Cardiac fibroblast (primary cell): Measurements from ENCODE around the gene MYOT.
A peak's percentile ranks its signal among the peaks of the same experiment; 100 is the strongest.
"Not testable (repeated sequence)": the region's sequence is repeated elsewhere in the genome, so short reads cannot be mapped to it uniquely, and the experiment has no call there.

Experiments used
- DNase-seq, 2 donors: peaks; one replicate each; pipeline versions ENCODE4 v3.0.0 to v3.0.0-alpha.2; 2010; ENCODE audit warnings: low read depth in 2 of 2
- H3K4me3 ChIP-seq, 2 donors: replicated peaks in 1 of 2; 1 replicate in 1 of 2; 2 replicates in 1 of 2; pipeline ENCODE4 v1.5.1; 2011; ENCODE audit warnings: low read depth in 2 of 2, low read length in 2 of 2, mild to moderate bottlenecking in 2 of 2, moderate library complexity in 1 of 2
- TF ChIP-seq, protein P1 (sequence below): IDR thresholded peaks from one replicate; pipeline ENCODE4 v1.5.1; 2011; ENCODE audit warnings: low read depth, mild to moderate bottlenecking, low read length, inconsistent platforms

The MYOT gene

GRCh38 chr5:137845472-137845871, 22.2 kb upstream of the MYOT start:
- TF ChIP-seq, protein P1, sequence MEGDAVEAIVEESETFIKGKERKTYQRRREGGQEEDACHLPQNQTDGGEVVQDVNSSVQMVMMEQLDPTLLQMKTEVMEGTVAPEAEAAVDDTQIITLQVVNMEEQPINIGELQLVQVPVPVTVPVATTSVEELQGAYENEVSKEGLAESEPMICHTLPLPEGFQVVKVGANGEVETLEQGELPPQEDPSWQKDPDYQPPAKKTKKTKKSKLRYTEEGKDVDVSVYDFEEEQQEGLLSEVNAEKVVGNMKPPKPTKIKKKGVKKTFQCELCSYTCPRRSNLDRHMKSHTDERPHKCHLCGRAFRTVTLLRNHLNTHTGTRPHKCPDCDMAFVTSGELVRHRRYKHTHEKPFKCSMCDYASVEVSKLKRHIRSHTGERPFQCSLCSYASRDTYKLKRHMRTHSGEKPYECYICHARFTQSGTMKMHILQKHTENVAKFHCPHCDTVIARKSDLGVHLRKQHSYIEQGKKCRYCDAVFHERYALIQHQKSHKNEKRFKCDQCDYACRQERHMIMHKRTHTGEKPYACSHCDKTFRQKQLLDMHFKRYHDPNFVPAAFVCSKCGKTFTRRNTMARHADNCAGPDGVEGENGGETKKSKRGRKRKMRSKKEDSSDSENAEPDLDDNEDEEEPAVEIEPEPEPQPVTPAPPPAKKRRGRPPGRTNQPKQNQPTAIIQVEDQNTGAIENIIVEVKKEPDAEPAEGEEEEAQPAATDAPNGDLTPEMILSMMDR: no peak
- DNase-seq: no peak
- no peak overlapping the region for H3K4me3 ChIP-seq

DNA sequence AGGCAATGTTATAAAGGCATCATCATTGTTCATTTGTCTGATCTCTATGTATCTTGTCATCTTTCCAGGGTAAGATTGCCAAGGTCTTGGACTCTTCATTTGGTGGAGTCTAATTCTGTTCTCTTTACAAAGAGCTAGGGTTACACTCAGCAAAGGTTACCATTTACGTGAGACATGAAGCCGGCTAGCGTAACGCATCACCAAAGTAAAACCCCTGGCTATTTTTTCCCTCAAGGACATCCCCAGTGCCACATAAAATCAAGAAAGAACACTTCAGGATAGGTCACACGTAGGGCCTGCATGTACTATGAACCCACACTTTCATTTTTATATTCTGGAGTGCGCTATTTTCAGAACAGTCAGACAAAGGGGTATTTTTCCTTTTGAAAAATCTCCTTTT, 20.0 kb upstream of the MYOT start:
- DNase-seq: no peak
- TF ChIP-seq, protein P1: no peak
- no peak overlapping the region for H3K4me3 ChIP-seq

DNA sequence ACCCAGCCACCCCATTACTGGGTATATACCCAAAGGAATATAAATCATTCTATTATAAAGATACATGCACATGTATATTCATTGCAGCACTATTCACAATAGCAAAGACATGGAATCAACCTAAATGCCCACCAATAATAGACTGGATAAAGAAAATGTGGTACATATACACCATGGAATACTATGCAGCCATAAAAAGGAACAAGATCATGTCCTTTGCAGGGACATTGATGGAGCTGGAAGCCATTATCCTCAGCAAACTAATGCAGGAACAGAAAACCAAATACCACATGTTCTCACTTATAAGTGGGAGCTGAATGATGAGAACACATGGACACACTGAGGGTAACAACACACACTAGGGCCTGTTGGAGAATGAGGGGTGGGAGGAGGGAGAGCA, 14.5 kb upstream of the MYOT start:
- H3K4me3 ChIP-seq, DNase-seq: not testable (repeated sequence)

DNA sequence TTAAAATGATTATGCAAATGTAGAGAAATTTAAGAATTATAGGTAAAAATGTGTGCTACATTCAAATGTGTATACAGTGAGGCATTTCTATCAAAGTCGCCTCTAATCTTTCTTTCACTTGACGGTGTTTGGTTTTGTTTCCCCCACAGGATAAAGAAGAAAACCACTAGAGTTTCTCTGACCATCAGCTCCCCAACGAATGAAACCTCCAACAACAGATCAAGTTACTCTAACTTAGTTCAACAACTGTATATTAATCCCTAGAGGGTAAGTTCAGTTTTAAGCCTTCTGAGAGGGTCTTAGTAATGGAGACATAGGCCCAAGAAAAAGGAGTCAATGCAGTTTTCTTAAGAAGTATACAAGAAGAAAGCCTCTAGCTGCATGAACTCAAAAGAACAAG, 11.5 kb upstream of the MYOT start:
- TF ChIP-seq, protein P1: no peak
- no peak for DNase-seq
- no peak overlapping the region for H3K4me3 ChIP-seq

- no peak overlapping the region for H3K4me3 ChIP-seq
- no peak for DNase-seq
- TF ChIP-seq, protein P1: no peak
Measured at GRCh38 chr5:137856916-137857862, 10.5 kb upstream of the MYOT start.

GRCh38 chr5:137858223-137858916, 9.3 kb upstream of the MYOT start:
- DNase-seq: peak; percentile 49 to 53
- TF ChIP-seq, protein P1: no peak
- no peak overlapping the region for H3K4me3 ChIP-seq

DNA sequence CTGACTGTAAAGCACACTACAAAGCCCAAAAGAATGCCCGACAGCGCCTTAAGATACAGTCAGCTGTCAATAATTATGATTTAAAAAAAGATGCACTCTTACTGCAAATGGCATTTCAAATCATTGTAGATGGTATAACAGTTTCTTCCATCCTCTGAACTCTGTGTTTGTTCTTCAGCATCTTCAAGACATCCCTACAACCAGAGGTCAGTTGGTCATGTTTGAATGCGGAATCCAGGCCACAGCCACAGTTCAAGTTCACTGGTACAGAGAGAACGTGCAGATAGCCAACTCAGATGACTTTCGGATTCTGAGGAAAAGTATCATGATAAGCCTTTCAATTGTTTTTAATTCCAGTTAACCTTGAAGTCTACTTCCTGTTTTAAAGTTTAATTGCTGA, 8.7 kb upstream of the MYOT start:
- no peak overlapping the region for H3K4me3 ChIP-seq
- TF ChIP-seq, protein P1: no peak

More for the DNA sequence above, 8.7 kb upstream of the MYOT start:
- DNase-seq: no peak
